Melanocyte of skin (primary cell): ENCODE data around the gene ABCC10. TPM values are rescaled to one million over a fixed set of nuclear protein-coding genes. Genes with fewer than 3 reads are reported as not detected.

Experiments used
- small RNA-seq, 2 donors: library from RNA; depleted of rRNA; stranded (forward); fragments of <200 nt; gene quantifications; one replicate each; pipeline ENCODE3, GENCODE V24; 2012
- total RNA-seq, 2 donors: library from RNA; depleted of rRNA; stranded (reverse); fragments of >200 nt; gene quantifications; 2 replicates each; pipeline ENCODE4 v1.2.3, GENCODE V29; 2012

The ABCC10 gene
- 10 to 100 TPM; 25.8 to 32.6 TPM for total RNA-seq

GRCh38 chr6:43427406-43428111 is at the start of gene ABCC10:
Gene ABCC10 (plus strand): TSS chr6:43427541. CDS start chr6:43427979, 438 bp downstream.

GRCh38 chr6:43455531-43456428 is 28.4 kb downstream of the ABCC10 start, which contains the start of gene DLK2:
Gene DLK2 (minus strand): TSS chr6:43455548. CDS start chr6:43454825, 723 bp downstream.

GRCh38 chr6:43477235-43478007 is 50.1 kb downstream of the ABCC10 start, which contains the start of gene TJAP1:
Gene TJAP1 (plus strand): TSS chr6:43477570. CDS start chr6:43499002, 21,432 bp downstream.

Small RNAs within 50 kb of the gene (small RNA-seq; reads per million reads assigned to genes)
- 0 to 0.06 reads per million in 2 donors for gene MIR6780B
- gene RNU6-1113P, result 0 reads per million in 2 donors

Other genes with a start within 250 kb of the ABCC10 start
- 10 to 100 TPM; 26.0 to 31.0 TPM for gene CUL9, start 245.3 kb upstream of the ABCC10 start, total RNA-seq
- gene DNPH1, start 198.1 kb upstream of the ABCC10 start, total RNA-seq, result 10 to 100 TPM; 43.6 to 71.9 TPM
- under 1 TPM in 1 of 2 donors, not detected in 1; under 0.01 TPM for gene TTBK1, start 184.1 kb upstream of the ABCC10 start, total RNA-seq
- gene SLC22A7, start 129.3 kb upstream of the ABCC10 start, total RNA-seq, result not detected
- not detected for gene CRIP3, start 118.7 kb upstream of the ABCC10 start, total RNA-seq
- gene ZNF318, start 57.9 kb upstream of the ABCC10 start, total RNA-seq, result 10 to 100 TPM in 1 of 2 donors, 1 to 10 TPM in 1; 9.0 to 14.1 TPM
- not detected for gene DLK2, start 28.0 kb downstream of the ABCC10 start, total RNA-seq
- gene TJAP1, start 50.0 kb downstream of the ABCC10 start, total RNA-seq, result 10 to 100 TPM; 10.7 to 13.3 TPM
- gene LRRC73, start 82.8 kb downstream of the ABCC10 start, total RNA-seq, result under 1 TPM; under 0.01 to 0.34 TPM
- gene YIPF3, start 89.4 kb downstream of the ABCC10 start, total RNA-seq, result 10 to 100 TPM; 59.6 to 61.3 TPM
- gene POLR1C, start 89.5 kb downstream of the ABCC10 start, total RNA-seq, result 10 to 100 TPM; 24.4 to 56.9 TPM
- 100 to 1,000 TPM in 1 of 2 donors, 10 to 100 TPM in 1; 29.6 to 137 TPM for gene XPO5, start 148.5 kb downstream of the ABCC10 start, total RNA-seq
- gene POLH, start 148.6 kb downstream of the ABCC10 start, total RNA-seq, result 10 to 100 TPM; 14.5 to 18.0 TPM
- gene GTPBP2, start 201.7 kb downstream of the ABCC10 start, total RNA-seq, result 10 to 100 TPM; 65.7 to 67.9 TPM
- 10 to 100 TPM; 84.3 to 98.2 TPM for gene MAD2L1BP, start 208.3 kb downstream of the ABCC10 start, total RNA-seq
- under 1 TPM; 0.33 to 0.69 TPM for gene RSPH9, start 217.5 kb downstream of the ABCC10 start, total RNA-seq